ENCODE measurements around the gene PTDSS2.

The PTDSS2 gene

DNA sequence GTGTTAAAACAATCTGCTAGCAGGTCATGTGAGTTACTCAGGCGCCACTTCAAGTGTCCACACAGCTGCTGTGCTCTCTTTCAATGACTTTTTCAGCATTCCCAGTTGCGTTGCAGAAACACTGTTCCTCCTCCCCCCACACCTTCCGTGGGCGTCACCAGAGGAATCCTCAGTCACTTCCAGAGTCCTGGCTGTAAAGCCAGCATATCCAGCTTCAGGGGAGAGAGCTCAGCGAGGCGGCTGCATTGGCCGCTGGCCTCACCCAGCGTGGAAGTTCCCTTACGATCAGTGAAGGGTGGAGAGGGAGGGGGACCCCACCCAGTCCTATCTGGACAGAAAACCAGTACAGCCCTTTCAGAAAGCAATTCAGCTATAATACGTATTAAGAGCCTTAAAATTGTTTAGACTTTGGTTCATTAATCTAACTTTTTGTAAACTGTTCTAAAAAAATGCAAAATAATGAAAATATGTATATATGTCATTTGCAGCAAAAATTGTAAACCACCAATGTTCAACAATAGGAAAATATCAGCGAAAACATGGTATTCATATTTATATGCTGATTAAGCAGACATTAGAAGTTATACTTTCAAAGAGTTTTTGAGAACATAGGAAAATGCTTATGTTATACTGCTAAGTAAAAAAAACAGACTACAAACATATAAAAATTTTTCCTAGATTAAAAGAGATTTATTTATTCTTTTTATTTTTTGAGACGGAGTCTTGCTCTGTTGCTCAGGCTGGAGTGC, 5.5 kb upstream of the PTDSS2 start:
- DNase-seq = no peak

DNA sequence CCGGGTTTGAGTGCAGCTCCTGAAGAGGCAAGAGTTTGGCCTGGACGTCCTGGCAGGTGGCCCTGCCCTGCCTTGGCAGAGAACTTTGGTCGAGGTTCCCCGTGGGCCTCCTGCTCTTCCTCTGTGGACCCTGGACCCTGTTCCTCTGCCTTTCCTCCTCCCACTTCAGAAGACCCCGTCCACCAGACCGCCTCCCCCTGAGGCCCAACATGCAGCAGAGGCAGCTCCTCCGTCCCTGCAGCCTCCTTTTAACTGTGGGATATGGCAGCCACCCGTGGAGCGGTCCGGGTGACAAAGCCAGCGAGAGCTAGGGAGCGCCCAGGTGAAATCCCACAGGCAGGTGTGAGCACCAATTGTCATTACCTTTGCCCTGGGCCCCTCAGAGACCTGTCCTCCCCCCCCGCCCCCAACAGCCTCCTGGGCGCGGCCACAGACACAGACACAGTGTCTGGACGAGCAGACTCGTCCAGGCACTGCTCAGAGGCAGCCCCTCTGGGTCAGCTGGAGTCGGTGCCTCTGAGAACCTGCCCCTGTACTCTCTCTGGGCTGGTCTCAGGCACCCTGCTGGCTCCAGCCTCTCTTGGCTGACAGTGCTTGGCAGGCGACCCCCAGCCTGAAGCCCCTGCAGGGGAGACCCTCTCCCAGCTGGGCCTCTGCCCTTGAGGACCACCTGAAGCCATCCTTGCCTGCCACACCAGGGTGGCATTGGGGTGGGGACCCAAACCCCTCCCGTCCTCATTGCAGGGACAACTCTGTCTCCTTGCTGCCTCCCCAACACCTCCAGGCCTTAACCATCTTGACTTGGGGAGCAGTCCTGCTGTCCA, 4.1 kb upstream of the PTDSS2 start:
- in situ Hi-C loops (cut with MboI; ENCODE audit: low pct_unique_long_range_greater_than_20kb, low sequenced_read_pairs) = no loop called here

More for the DNA sequence above, 5.5 kb upstream of the PTDSS2 start:
- in situ Hi-C loops (cut with MboI; ENCODE audit: low pct_unique_long_range_greater_than_20kb, low sequenced_read_pairs) = no loop called here

DNA sequence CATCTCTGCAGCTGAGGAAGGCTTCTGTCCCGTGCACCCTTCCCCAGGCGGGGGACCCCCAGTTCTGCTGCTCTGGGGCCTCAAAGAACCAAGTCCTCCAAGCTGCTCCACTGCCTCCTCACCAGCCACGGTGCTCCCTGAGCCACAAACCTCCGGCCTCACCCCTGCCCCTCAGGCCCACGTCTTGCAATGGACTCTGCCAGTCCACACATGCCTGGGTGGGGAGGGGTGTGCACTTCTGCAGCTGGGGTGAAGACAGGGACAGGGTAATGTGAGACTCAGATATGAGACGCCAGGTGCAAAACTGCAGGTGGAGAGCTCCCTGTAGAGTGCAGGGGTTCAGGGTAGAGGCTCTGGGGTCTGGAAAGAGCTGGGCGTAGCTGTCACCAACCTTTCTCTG, 3.2 kb upstream of the PTDSS2 start:
- no peak for DNase-seq

More for the DNA sequence above, 4.1 kb upstream of the PTDSS2 start:
- no peak for DNase-seq

DNA sequence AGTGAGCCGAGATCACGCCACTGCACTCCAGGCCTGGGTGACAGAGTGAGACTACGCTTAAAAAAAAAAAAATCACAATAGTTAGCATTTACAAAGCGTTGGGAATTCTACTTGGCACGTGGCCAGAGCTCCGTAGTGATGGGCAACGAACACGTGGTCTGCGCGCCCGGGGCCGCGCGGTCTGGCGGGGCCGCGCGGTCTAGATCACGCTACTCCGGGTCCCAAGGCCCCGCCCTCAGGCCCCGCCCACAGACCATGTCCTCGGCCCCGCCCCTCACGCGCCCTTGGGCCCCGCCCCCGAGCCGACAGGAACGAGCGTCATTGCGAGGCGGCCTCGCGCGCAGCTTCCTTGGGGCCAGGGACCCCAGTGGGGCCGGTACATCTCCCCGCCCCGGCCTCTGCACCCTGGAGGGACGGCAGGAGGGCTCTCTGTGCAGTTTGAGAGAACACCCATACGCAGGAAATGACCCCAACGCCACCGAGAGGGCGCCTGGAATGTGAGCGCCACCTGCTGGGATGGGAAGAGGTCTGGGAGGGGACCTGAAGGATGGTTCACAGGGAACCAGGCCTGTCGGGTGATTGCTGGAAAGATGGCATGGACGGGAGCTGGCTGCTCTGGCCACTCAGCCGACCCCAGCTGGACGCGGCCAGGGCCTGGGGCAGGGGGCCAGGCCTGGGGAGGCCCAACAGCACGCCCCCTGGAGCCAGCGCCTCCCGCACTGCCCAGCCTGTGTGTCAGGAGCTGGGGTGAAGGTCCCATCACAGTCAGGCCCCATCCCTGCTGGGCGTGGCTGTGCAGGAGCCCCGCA, 2.0 kb upstream of the PTDSS2 start:
- peak; percentile 88 for DNase-seq
- in situ Hi-C loops (cut with MboI; ENCODE audit: low pct_unique_long_range_greater_than_20kb, low sequenced_read_pairs) = no loop called here

More for the DNA sequence above, 3.2 kb upstream of the PTDSS2 start:
- in situ Hi-C loops (cut with MboI; ENCODE audit: low pct_unique_long_range_greater_than_20kb, low sequenced_read_pairs) = no loop called here

DNA sequence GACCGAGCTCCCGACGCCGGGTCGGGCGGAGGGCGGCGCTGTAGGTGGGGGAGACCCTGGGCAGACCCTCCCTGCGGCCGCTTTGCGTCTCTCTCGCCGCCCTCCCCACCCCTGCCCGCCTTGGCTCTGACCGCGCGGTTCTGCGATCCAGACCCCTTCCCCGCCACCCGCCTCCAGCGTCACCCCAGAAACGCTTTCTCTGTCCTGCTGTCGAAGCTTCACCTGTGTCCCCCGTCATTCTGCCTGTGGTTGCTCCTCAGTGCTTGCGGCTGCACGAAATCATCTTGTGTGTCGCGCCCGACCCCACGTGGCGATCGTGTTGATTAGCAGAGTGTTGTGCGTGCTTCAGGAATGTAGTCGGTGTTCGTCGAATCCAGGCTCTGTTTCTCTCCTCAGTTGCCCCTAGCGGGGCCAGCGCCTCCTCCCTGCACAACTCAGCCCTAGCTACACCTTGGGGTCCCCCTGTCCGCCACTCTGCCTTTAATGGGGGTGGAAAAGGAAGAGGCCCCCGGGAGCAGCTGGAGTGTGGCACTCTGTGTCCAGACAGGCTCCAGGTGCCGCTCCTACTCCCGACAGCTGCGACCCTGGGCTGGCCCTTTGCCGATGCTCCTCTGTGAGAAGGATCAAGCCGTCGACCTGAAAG, 851 bp downstream of the PTDSS2 start:
- DNase-seq = peak; percentile 67
- in situ Hi-C loops (cut with MboI; ENCODE audit: low pct_unique_long_range_greater_than_20kb, low sequenced_read_pairs) = no loop called here

DNA sequence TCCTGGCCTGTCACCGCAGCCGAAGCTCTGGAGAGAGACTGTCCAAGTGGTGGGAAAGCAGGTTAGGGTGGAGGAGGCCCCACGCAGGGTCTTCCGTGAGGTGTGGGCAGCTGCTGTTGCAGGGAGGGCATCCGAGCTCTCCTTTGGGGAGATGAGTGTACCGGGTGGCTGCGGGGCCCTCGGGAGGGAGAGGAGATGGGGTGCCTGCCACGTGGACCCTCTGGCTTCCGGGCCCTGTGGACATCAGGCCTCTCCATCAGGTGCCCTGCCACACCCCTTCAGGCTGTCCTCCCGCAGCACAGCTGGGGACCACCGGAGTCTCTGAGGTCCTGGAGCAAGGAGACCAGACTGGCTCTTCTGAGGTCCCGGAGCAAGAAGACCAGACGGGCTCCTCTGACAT, 1.7 kb downstream of the PTDSS2 start:
- in situ Hi-C loops (cut with MboI; ENCODE audit: low pct_unique_long_range_greater_than_20kb, low sequenced_read_pairs) = no loop called here
- no peak for DNase-seq

DNA sequence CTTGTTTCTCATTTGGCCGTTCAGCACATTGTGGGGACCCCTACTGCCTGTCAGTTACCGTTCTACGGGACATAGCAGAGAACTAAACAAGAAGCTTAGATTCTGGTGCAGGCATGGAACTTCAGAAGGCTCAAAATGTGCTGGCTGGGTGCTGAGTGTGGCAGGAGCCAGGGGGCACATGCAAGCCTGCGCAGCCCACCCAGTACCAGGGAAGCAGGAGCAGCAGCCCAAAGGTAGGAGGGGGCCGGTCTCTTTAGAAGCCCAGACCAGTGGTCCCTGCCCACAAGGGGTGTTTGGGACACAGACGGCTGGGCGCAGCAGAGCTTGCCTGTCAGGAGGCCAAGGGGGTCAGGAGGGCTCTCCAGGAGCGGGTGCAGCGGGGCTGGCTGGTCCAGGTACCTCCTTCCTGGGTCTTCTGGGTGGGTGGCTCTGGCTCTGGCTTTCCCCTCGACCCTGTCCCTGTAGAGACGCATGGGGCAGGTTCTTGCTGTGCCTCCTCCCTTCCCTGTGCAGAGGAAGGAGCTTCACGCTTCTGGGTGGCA, 2.2 kb downstream of the PTDSS2 start:
- DNase-seq = no peak
- in situ Hi-C loops (cut with MboI; ENCODE audit: low pct_unique_long_range_greater_than_20kb, low sequenced_read_pairs) = no loop called here

DNA sequence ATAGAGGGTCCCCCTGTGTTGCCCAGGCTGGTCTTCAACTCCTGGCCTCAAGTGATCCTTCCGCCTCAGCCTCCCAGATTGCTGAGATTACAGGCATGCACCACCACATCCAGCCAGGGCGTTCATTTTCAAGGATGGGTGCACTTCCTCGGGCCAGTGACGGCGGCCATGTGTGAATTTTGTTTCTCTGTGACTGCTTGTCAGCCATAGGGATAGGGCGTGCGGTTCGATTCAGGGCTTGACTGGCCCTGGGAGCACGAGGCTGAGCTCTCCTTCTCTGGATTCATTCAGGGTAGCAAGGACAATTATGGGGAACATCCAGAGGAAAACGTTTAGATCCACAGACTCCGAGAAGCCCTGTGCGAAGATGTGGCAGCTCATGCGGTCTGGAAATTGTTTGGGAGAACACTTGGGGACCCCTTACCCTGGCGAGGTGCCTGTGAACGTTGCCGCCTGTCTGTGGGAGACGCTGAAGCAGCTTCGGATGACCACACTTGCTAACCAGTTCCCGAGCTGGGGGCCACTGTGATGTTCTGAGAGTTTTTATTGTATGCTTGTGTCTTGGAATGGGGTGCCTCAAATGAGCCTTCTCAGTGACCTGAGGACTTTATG, 2.9 kb downstream of the PTDSS2 start:
- in situ Hi-C loops (cut with MboI; ENCODE audit: low pct_unique_long_range_greater_than_20kb, low sequenced_read_pairs) = no loop called here
- no peak for DNase-seq

DNA sequence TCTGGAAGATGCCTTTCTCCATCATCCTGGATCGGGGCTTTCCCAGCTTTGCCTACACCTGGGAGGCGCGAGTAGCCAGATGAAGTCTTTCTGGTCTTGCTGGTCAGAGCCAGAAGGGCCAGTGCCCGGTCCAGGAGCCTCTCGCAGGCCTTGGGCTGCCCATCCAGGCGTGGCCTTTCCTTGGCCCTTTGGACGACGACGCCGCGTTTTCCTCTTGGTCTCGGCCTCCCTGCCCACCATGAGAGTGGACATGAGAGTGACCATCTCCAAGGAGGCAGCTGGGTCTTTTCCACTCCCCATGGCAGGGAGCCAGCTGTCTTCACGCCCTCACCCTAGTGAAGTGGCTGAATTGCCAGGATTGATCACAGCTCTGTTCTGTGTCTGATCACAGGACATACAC, 3.5 kb downstream of the PTDSS2 start:
- in situ Hi-C loops (cut with MboI; ENCODE audit: low pct_unique_long_range_greater_than_20kb, low sequenced_read_pairs) = no loop called here
- no peak for DNase-seq

DNA sequence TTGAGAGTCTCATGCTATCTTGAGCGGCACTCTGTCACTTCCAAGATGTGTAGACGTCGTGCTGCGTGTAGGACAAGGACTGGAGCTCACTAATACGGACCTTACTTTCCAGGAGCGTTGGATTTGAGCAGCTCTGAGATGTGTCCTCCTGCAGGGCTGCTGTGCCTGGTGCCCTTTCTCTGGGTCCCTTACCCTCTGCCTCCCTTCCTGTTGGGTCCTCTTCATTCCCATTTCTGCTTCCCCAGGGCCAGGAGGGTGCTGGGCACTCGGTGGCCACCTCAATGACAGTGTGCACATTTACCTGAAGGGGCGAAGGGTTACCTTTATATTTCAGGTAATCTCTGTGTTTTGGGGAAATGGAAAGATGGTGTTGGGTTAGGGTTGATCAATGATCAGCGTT, 4.0 kb downstream of the PTDSS2 start:
- in situ Hi-C loops (cut with MboI; ENCODE audit: low pct_unique_long_range_greater_than_20kb, low sequenced_read_pairs) = no loop called here
- no peak for DNase-seq

DNA sequence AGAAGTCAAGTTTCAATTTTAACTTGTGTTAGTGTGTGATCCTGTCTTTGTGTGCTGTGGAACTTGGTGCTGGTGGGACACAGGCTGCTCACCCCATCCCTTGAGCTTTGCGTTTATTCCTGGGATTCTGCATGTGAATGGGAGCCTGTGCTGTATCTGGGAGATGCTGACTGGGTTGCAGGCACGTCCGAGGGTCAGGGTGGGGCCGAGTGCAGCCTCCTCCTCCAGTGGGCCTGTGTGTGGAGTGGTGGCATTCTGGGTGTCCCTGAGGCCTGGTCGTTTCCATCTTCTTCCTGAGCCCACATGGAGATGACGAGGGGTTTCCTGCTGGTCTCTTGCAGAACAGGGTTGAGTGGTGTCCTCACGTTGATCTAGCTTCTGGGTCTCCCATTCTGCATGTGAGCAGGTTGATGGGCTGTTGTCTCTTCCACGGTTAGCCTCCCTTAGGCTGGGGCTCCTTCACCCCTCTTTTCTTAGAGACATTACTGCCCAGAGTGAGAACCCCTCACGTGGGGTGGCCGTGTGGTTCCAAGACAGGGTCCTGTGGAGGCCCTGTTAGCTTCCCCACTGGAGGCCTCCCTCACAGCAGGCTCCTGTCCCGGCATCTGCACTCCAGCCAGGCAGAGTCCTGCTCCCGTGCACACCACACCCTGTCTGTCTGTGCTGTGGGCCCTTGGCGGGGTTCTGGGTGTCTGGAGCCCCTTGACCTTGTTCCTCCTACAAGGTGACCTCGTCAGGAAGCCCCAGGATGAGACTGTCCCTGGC, 4.9 kb downstream of the PTDSS2 start:
- in situ Hi-C loops (cut with MboI; ENCODE audit: low pct_unique_long_range_greater_than_20kb, low sequenced_read_pairs) = no loop called here
- no peak for DNase-seq

DNA sequence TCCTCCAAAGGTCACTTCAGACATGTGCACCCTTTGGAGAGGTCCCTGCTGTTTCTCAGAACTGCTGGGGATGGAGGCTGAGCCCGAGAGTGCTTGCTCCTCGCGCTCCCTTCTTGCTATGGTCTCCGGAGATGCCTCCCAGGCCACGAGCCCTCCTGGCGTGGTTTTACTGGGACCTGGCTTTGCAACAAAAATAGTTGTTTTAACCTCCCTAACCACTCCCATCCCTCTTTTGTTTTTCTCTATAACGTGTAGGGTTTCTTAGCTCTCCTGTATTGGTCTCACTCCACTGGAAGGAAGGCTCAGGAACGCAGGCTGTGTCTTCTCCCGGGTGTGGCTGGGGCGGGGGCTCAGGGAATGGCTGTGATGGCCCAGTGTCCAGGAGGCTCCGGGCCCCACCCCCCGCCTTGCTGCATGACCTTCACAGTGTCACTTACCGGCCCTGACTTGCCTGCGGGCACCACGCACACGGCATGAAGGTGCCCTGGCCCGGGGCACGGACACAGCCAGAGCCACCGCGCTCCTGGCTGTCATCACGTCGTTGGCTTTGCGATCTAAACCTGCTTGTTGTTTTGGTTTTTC, 5.6 kb downstream of the PTDSS2 start:
- in situ Hi-C loops (cut with MboI; ENCODE audit: low pct_unique_long_range_greater_than_20kb, low sequenced_read_pairs) = no loop called here
- no peak for DNase-seq

DNA sequence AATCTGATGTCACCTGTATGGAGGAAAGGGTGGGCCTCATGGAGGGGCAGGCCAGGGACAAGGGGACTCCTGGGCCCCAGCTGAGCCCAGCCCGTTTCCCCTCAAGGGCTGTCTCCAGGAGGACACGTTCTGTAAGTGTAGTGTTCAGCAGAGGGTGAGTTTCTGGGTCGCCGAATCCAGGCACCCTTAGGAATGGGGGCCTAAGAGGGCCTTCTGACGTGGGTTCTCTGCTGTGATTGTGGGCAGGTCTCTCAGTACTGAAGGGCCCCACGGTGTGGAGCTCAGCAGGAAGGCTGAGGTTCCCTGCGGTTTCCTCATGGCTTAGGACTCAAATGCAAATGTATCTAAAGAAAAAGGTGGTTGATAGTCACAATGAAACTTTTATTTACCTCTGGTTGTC, 6.5 kb downstream of the PTDSS2 start:
- no peak for DNase-seq
- in situ Hi-C loops (cut with MboI; ENCODE audit: low pct_unique_long_range_greater_than_20kb, low sequenced_read_pairs) = no loop called here

DNA sequence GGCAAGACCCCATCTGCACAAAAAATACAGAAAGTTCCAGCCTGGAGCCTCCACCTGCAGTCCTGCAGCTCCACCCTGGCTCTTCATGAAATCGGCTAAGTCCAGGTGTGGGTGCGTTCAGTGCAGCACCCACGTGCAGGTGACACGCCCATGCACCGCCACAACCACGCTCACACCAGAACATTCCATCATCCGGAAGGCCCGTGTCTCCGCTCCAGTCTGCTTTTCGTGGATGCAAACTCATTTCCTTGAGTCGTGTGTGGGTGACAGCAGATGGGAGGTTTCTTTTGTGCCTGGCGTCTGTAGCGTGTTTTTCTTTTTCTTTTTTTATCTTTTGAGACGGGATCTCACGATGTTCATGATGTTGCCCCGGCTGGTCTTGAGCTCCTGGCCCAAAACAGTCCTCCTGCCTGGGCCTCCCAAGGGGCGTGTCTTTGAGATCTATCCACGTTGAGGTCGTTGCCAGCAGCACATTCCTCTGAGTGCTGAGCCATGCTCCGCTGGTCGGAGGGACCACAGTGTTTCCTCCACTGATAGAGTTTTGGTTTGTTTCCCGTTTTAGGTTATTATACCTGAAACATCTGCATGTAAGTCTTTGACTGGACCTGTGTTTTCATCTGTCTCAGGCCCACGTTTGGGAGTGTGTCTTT, 7.2 kb downstream of the PTDSS2 start:
- in situ Hi-C loops (cut with MboI; ENCODE audit: low pct_unique_long_range_greater_than_20kb, low sequenced_read_pairs) = no loop called here
- no peak for DNase-seq

DNA sequence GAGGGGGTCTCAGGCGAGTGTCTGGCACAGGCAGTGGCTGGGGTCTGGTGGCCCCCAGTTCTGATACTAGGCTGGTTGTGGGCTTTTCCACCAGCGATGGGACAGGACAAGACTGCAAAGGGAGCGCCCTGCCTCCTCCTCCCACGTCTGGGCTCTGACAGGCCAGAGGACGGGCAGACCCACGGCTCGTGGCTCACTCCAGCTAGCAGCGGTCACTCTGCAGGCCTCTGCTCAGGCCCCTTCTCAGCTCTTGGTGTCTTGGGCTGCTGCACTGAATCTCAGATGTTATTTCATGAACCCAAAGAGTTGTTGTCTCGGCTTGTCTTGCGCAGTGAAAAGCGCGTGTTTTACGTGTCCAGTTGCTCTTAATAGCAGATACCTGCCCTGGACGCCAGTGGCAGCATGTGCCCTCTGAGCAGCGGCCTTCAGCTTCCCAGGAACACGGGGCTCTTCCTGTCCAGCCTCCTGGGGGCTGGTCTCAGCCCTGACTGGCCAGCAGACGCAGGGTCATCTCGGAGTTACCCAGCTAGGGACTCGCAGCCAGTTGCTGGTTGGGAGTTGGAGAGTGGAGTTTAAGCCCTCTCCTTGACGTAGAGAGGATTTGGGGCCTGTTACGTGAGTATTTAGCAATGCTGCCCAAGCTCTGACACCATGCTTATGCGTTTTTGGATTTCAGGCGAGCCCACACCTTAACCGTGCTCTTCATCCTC, 9.6 kb downstream of the PTDSS2 start:
- no peak for DNase-seq
- in situ Hi-C loops (cut with MboI; ENCODE audit: low pct_unique_long_range_greater_than_20kb, low sequenced_read_pairs) = no loop called here

DNA sequence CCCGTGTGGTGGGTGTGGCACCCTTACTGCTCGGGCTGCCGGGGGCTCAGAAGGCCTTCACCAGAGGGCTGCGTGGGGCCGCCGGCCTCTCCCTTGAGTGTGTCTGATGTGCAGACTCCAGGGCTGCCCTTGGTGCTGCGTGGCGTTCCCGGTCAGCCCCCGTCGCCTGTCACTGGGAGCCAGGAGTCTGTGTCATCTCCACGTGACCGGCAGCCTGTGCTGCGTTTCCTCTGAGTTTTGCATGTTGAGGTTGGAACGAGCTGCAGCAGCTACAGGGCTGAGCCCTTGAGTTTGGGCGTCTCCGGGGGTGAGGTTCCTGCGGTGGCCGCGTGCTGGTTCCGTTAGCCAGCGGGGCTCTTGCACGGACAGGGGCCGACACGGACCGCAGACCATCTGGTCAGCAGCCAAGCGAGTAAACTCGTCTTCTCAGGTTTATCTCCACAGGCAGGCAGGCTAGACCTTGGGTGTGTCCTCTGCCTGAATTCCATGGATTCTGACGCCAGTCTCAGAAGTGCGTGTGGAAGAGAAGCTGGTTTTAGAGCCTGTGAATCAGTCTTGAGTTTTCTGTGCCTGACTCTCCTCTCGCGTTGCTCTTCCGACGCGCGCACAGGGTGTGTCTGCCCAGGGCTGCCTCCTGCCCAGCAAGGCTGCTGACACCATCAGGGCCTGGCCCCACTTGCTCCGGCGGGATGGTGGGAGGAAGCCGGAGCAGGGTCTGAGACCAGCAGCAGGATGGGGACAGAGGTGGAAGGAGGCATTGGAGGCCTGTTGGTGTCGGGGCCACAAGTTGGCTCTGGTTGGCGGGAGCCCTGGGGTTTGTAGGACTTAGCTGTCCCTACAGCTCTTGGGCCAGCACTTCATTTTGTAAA, 10.5 kb downstream of the PTDSS2 start:
- in situ Hi-C loops (cut with MboI; ENCODE audit: low pct_unique_long_range_greater_than_20kb, low sequenced_read_pairs) = no loop called here
- no peak for DNase-seq
